IMR-90 (cell line): ENCODE results near the gene CAPN9. TPM values are rescaled to one million over a fixed set of nuclear protein-coding genes. Genes with fewer than 3 reads are reported as not detected.

ENCODE experiments used
- ATAC-seq: fragments of 200-7000 bp; cut with Tn5 transposase; 2 replicates; pipeline ENCODE4 v1.9.1; 2020; ENCODE audit warnings: low read depth, mild to moderate bottlenecking, moderate library complexity
- Bru-seq: library from RNA; stranded (reverse); fragments of 400-500 nt; gene quantifications from one replicate; lab custom pipeline; 2021; lab: Mats Ljungman, UMichigan
- BruChase-seq, 2 experiments: library from RNA; stranded (reverse); fragments of 400-500 nt; gene quantifications; one replicate each; lab custom pipeline; 2021; lab: Mats Ljungman, UMichigan
- BruUV-seq: library from RNA; stranded (reverse); fragments of 400-500 nt; replicated peaks from 2 replicates; lab custom pipeline; 2021; lab: Mats Ljungman, UMichigan
- CTCF ChIA-PET: fragments of 300-600 bp; formaldehyde crosslinking; extraction: SDS; loops from one replicate; lab custom pipeline; 2021; ENCODE audit warnings: antibody characterized with exemption; lab: Yijun Ruan, JAX
- POLR2A ChIA-PET: fragments of 300-600 bp; sonication (Branson Sonifier 250); formaldehyde crosslinking; loops from one replicate; lab custom pipeline; 2022; ENCODE audit warnings: antibody characterized with exemption; ENCODE audit not compliant: unreplicated experiment; lab: Charles Lee
- DNase-seq: peaks from one replicate; pipeline ENCODE4 v3.0.0; 2013
- H2AFZ ChIP-seq: replicated peaks from 2 replicates; pipeline ENCODE3; 2013; ENCODE audit warnings: low read length, mild to moderate bottlenecking; ENCODE audit not compliant: poor library complexity
- H2AK5ac ChIP-seq: 2 replicates; pipeline ENCODE4 v1.6.1; 2013; ENCODE audit warnings: low read depth, low read length, inconsistent platforms
- H2AK9ac ChIP-seq: replicated peaks from 2 replicates; pipeline ENCODE3; 2013; ENCODE audit warnings: mild to moderate bottlenecking, low read depth, low read length, moderate library complexity; ENCODE audit not compliant: poor library complexity
- H2BK120ac ChIP-seq: 2 replicates; pipeline ENCODE4 v1.6.1; 2013; ENCODE audit warnings: low read depth, low read length, inconsistent platforms
- H2BK15ac ChIP-seq: 3 replicates; pipeline ENCODE4 v1.6.1; 2013; ENCODE audit warnings: low read depth, low read length, inconsistent platforms
- H2BK20ac ChIP-seq: 2 replicates; pipeline ENCODE4 v1.6.1; 2013; ENCODE audit warnings: low read depth, mild to moderate bottlenecking, inconsistent platforms, low read length, moderate library complexity
- H2BK5ac ChIP-seq: 2 replicates; pipeline ENCODE4 v1.6.1; 2013; ENCODE audit warnings: mild to moderate bottlenecking, low read depth, low read length, inconsistent platforms; ENCODE audit not compliant: poor library complexity, severe bottlenecking
- H3K14ac ChIP-seq: replicated peaks from 2 replicates; pipeline ENCODE4 v1.6.1; 2013; ENCODE audit warnings: low read depth, low read length, inconsistent platforms
- H3K18ac ChIP-seq: 2 replicates; pipeline ENCODE4 v1.6.1; 2013; ENCODE audit warnings: low read depth, low read length, control low read depth
- H3K23ac ChIP-seq: 2 replicates; pipeline ENCODE4 v1.6.1; 2013; ENCODE audit warnings: low read depth, low read length, inconsistent platforms
- H3K27ac ChIP-seq: 2 replicates; pipeline ENCODE4 v1.5.1; 2013; ENCODE audit warnings: mild to moderate bottlenecking, control low read depth, low read length; ENCODE audit not compliant: insufficient read depth
- H3K27me3 ChIP-seq: 2 replicates; pipeline ENCODE4 v1.6.1; 2013; ENCODE audit warnings: low read length; ENCODE audit not compliant: control insufficient read depth, insufficient read depth
- H3K36me3 ChIP-seq: 2 replicates; pipeline ENCODE4 v1.6.1; 2013; ENCODE audit warnings: low read length, mixed read lengths; ENCODE audit not compliant: control insufficient read depth, insufficient read depth
- H3K4ac ChIP-seq: 2 replicates; pipeline ENCODE4 v1.6.1; 2013; ENCODE audit warnings: low read depth, low read length, inconsistent platforms
- H3K4me1 ChIP-seq: 2 replicates; pipeline ENCODE4 v1.6.1; 2013; ENCODE audit warnings: low read length, mixed read lengths; ENCODE audit not compliant: control insufficient read depth, insufficient read depth
- H3K4me2 ChIP-seq: 2 replicates; pipeline ENCODE4 v1.6.1; 2013; ENCODE audit warnings: low read depth, mild to moderate bottlenecking, control low read depth, low read length, moderate library complexity
- H3K4me3 ChIP-seq: 2 replicates; pipeline ENCODE4 v1.5.1; 2013; ENCODE audit warnings: low read depth, mild to moderate bottlenecking, control low read depth, low read length, moderate library complexity; ENCODE audit not compliant: insufficient read depth
- H3K56ac ChIP-seq: 2 replicates; pipeline ENCODE4 v1.6.1; 2013; ENCODE audit warnings: low read length, inconsistent platforms; ENCODE audit not compliant: insufficient read depth; ENCODE audit errors: extremely low read depth
- H3K79me1 ChIP-seq, 2 experiments: 2 replicates each; pipeline ENCODE4 v1.6.1; 2013; ENCODE audit warnings: low read length in 2 of 2, inconsistent platforms in 1 of 2, low read depth in 1 of 2
- H3K9ac ChIP-seq: 2 replicates; pipeline ENCODE4 v1.6.1; 2013; ENCODE audit warnings: low read depth, low read length, control low read depth
- H3K9me1 ChIP-seq: 2 replicates; pipeline ENCODE4 v1.6.1; 2013; ENCODE audit warnings: low read length, inconsistent platforms; ENCODE audit not compliant: insufficient read depth
- H3K9me3 ChIP-seq: 2 replicates; pipeline ENCODE4 v1.6.1; 2013; ENCODE audit warnings: low read length; ENCODE audit not compliant: control insufficient read depth, insufficient read depth
- H4K20me1 ChIP-seq: 2 replicates; pipeline ENCODE4 v1.6.1; 2013; ENCODE audit warnings: low read length, inconsistent platforms; ENCODE audit not compliant: insufficient read depth
- H4K5ac ChIP-seq: 2 replicates; pipeline ENCODE4 v1.6.1; 2013; ENCODE audit warnings: mild to moderate bottlenecking, low read depth, low read length, control low read depth
- H4K8ac ChIP-seq, 2 experiments: 2 replicates each; pipeline ENCODE4 v1.6.1; 2013; ENCODE audit warnings: low read depth in 2 of 2, low read length in 2 of 2, control low read depth in 1 of 2, inconsistent platforms in 1 of 2
- H4K91ac ChIP-seq: 2 replicates; pipeline ENCODE4 v1.6.1; 2013; ENCODE audit warnings: low read depth, low read length, inconsistent platforms; ENCODE audit not compliant: insufficient read depth
- BHLHE40 ChIP-seq: fragments of 150-350 bp; IDR thresholded peaks from 2 replicates; pipeline ENCODE4 v1.6.1; 2016; ENCODE audit warnings: mild to moderate bottlenecking, low read depth, low read length
- FOS ChIP-seq: fragments of 150-350 bp; IDR thresholded peaks from 2 replicates; pipeline ENCODE4 v1.6.1; 2016; ENCODE audit warnings: low read depth, low read length
- MAFK ChIP-seq: IDR thresholded peaks from 2 replicates; pipeline ENCODE4 v1.6.1; 2012; ENCODE audit warnings: low read depth, low read length, improper control_type of control experiment
- MAZ ChIP-seq: IDR thresholded peaks from 2 replicates; pipeline ENCODE4 v1.6.1; 2012; ENCODE audit warnings: low read depth, mild to moderate bottlenecking, low read length, improper control_type of control experiment, moderate library complexity, borderline replicate concordance
- MXI1 ChIP-seq: IDR thresholded peaks from 2 replicates; pipeline ENCODE4 v1.6.1; 2012; ENCODE audit warnings: low read depth, mild to moderate bottlenecking, low read length, moderate library complexity, borderline replicate concordance
- POLR2A ChIP-seq: IDR thresholded peaks from 2 replicates; pipeline ENCODE4 v1.6.1; 2012; ENCODE audit warnings: mild to moderate bottlenecking, low read depth, low read length
- RAD21 ChIP-seq: IDR thresholded peaks from 2 replicates; pipeline ENCODE4 v1.6.1; 2012; ENCODE audit warnings: low read length, improper control_type of control experiment
- RFX5 ChIP-seq: IDR thresholded peaks from 2 replicates; pipeline ENCODE4 v1.8.0; 2012; ENCODE audit warnings: low read depth, mild to moderate bottlenecking, low read length, moderate library complexity
- SMC3 ChIP-seq: fragments of 150-350 bp; IDR thresholded peaks from 2 replicates; pipeline ENCODE4 v1.6.1; 2016; ENCODE audit warnings: low read depth, mild to moderate bottlenecking, antibody characterized with exemption, low read length, moderate library complexity
- WGBS, 2 experiments: methylation state at CpG; one replicate each; pipeline versions ENCODE4 v1.1.5 to v1.1.7; 2013; ENCODE audit warnings: missing lambda C conversion rate in 2 of 2; ENCODE audit not compliant: insufficient read length in 1 of 2; ENCODE audit errors: extremely low coverage in 2 of 2; 5-methylcytosine and 5-hydroxymethylcytosine counted together
- dilution Hi-C: fragments of 300-500 bp; cut with HindIII; formaldehyde crosslinking; loops from one replicate; pipeline ENCODE4 v1.14.3; 2018; ENCODE audit warnings: low sequenced_read_pairs; ENCODE audit not compliant: unreplicated experiment
- in situ Hi-C: fragments of 300-500 bp; cut with MboI; formaldehyde crosslinking; loops from 3 replicates; pipeline ENCODE4 v1.14.3; 2019; ENCODE audit warnings: low sequenced_read_pairs, inconsistent platforms, mixed read lengths
- intact Hi-C: fragments of 100-400 bp; cut with micrococcal nuclease; formaldehyde crosslinking; loops from 2 replicates; pipeline ENCODE4 v1.10.0; 2022
- long read RNA-seq: library from polyadenylated mRNA; unstranded; transcript quantifications from one replicate; pipeline ENCODE4 v2.0.0, GENCODE V29; 2021; ENCODE audit not compliant: unreplicated experiment
- polyA plus RNA-seq, 3 experiments: library from polyadenylated mRNA; depleted of rRNA; stranded (reverse); fragments of >200 nt; gene quantifications; 2 replicates each; pipeline ENCODE4 v1.2.3, GENCODE V29; 2012; ENCODE audit warnings: low replicate concordance in 1 of 3
- total RNA-seq: library from RNA; depleted of rRNA; stranded (reverse); fragments of >200 nt; gene quantifications from 2 replicates; pipeline ENCODE4 v1.2.3, GENCODE V29; 2012; rRNA removed
- TF ChIP-seq, protein P1 (sequence below): fragments of 150-350 bp; IDR thresholded peaks from 2 replicates; pipeline ENCODE4 v1.6.1; 2017; ENCODE audit warnings: mild to moderate bottlenecking, antibody characterized with exemption, low read length, low read depth

The CAPN9 gene, protein sequence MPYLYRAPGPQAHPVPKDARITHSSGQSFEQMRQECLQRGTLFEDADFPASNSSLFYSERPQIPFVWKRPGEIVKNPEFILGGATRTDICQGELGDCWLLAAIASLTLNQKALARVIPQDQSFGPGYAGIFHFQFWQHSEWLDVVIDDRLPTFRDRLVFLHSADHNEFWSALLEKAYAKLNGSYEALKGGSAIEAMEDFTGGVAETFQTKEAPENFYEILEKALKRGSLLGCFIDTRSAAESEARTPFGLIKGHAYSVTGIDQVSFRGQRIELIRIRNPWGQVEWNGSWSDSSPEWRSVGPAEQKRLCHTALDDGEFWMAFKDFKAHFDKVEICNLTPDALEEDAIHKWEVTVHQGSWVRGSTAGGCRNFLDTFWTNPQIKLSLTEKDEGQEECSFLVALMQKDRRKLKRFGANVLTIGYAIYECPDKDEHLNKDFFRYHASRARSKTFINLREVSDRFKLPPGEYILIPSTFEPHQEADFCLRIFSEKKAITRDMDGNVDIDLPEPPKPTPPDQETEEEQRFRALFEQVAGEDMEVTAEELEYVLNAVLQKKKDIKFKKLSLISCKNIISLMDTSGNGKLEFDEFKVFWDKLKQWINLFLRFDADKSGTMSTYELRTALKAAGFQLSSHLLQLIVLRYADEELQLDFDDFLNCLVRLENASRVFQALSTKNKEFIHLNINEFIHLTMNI
- total RNA-seq = not detected in 2 replicates
- not detected in 2 replicates for polyA plus RNA-seq (2012; rRNA removed)
- not detected in 2 replicates for polyA plus RNA-seq (2012; cell fraction: cytosol; rRNA removed)
- not detected in 2 replicates for polyA plus RNA-seq (2012; cell fraction: nucleus; rRNA removed; ENCODE audit: low replicate concordance)
- percentile 4 among the genes with signal in this experiment for Bru-seq, nascent RNA
- BruChase-seq, experiment 1, labeled RNA remaining after a 6-hour chase = percentile 8 among the genes with signal in this experiment
- percentile 6 among the genes with signal in this experiment for BruChase-seq, experiment 2, labeled RNA remaining after a 2-hour chase
- long read RNA-seq, partial matches to known transcripts = 0 of 1 reads
- long read RNA-seq, other reads (novel, unspliced or antisense) = 1 of 1 reads

DNA sequence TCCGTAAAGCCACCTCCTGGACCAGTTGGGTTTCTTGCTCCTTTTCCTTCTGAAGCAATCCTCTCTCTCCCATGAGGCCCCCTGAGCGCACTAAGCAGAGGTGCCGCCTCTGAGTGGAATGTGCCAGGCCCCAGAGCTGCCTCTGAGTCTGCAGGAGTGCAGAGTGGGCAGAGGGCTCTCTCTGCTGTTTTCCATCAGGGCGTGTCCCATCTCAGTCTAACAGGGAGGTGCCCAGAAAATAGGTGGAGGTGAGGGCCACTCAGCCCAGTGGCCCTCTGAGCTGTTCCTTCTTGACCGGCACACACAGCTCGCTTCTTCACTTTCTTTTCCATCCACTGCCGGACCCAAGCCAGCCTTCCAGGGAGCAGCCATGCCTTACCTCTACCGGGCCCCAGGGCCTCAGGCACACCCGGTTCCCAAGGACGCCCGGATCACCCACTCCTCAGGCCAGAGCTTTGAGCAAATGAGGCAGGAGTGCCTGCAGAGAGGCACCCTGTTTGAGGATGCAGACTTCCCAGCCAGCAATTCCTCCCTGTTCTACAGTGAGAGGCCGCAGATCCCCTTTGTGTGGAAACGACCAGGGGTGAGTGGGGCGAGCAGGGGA lies at the start of gene CAPN9:
CAPN9 (plus strand) TSS at position 262 of the 604 bp plus-strand sequence; CDS start at position 371, 109 bp downstream.
- no peaks in the 10 kb centered on the region for H3K36me3 ChIP-seq
- H2BK20ac ChIP-seq = no peak within 1 kb of the TSS
- ChIA-PET POLR2A (no interaction called here), CTCF (no interaction called here)
- H2BK120ac ChIP-seq = no peak within 1 kb of the TSS
- no peak within 1 kb of the TSS for H3K56ac ChIP-seq
- H2AK9ac ChIP-seq = no peak within 1 kb of the TSS
- no peak within 1 kb of the TSS for H3K4me3 ChIP-seq
- H3K9me1 ChIP-seq = peaks cover 3% of the 10 kb centered on the region; the same call in 1 of the 2 replicates
- H4K91ac ChIP-seq = no peak within 1 kb of the TSS
- intact Hi-C loops = no loop called here
- no peak for ATAC-seq
- H3K27ac ChIP-seq = no peak within 1 kb of the TSS
- no peaks in the 10 kb centered on the region for H3K9me3 ChIP-seq
- H3K79me1 ChIP-seq = no peaks in the 10 kb centered on the region
- WGBS, 2 experiments = 100% methylated on average over 1 of the region's 14 CpGs; no CpG with 5 or more reads in 1 of the 2 experiments
- H3K14ac ChIP-seq = no peak within 1 kb of the TSS
- no peak within 1 kb of the TSS for H2AK5ac ChIP-seq
- dilution Hi-C loops = no loop called here
- no peak within 1 kb of the TSS for H3K4me2 ChIP-seq
- H3K4me1 ChIP-seq = peaks cover 9% of the 10 kb centered on the region; the same call in 1 of the 2 replicates
- no peak within 1 kb of the TSS for H2AFZ ChIP-seq
- H2BK15ac ChIP-seq = no peak within 1 kb of the TSS
- in situ Hi-C loops = no loop called here
- no peak for DNase-seq
- no peak within 1 kb of the TSS for H4K5ac ChIP-seq
- H4K20me1 ChIP-seq = no peaks in the 10 kb centered on the region
- H3K23ac ChIP-seq = no peak within 1 kb of the TSS
- H4K8ac ChIP-seq = no peak within 1 kb of the TSS
- peaks cover 2% of the 10 kb centered on the region; the same call in 1 of the 2 replicates for H3K27me3 ChIP-seq
- no peak within 1 kb of the TSS for H2BK5ac ChIP-seq
- TF ChIP-seq MAFK (no peak), MXI1 (no peak), RAD21 (no peak), POLR2A (no peak), SMC3 (no peak), FOS (no peak), BHLHE40 (no peak), MAZ (no peak), RFX5 (no peak)
- TF ChIP-seq, protein P1, sequence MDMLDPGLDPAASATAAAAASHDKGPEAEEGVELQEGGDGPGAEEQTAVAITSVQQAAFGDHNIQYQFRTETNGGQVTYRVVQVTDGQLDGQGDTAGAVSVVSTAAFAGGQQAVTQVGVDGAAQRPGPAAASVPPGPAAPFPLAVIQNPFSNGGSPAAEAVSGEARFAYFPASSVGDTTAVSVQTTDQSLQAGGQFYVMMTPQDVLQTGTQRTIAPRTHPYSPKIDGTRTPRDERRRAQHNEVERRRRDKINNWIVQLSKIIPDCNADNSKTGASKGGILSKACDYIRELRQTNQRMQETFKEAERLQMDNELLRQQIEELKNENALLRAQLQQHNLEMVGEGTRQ = no peak
- no peak within 1 kb of the TSS for H3K18ac ChIP-seq
- BruUV-seq = no TSS peak
- no peak within 1 kb of the TSS for H3K4ac ChIP-seq
- H3K9ac ChIP-seq = no peak within 1 kb of the TSS
